ENCODE results near the gene DISP3.

DISP3 gene

GRCh38 chr1:11529330-11529729 lies 50.4 kb downstream of the DISP3 start:
- no peaks in the 10 kb centered on the region for H3K36me3 Mint-ChIP-seq (ENCODE audit: low read depth)
- intact Hi-C loops (cut with micrococcal nuclease), result no loop called here
- H3K4me3 Mint-ChIP-seq, result no peak overlapping the region
- no peaks in the 10 kb centered on the region for H3K27me3 Mint-ChIP-seq
- no peaks in the 10 kb centered on the region for H3K9me3 Mint-ChIP-seq
- no peak overlapping the region for H3K27ac Mint-ChIP-seq
- H3K4me1 Mint-ChIP-seq (ENCODE audit: low read depth), result no peaks in the 10 kb centered on the region

DNA sequence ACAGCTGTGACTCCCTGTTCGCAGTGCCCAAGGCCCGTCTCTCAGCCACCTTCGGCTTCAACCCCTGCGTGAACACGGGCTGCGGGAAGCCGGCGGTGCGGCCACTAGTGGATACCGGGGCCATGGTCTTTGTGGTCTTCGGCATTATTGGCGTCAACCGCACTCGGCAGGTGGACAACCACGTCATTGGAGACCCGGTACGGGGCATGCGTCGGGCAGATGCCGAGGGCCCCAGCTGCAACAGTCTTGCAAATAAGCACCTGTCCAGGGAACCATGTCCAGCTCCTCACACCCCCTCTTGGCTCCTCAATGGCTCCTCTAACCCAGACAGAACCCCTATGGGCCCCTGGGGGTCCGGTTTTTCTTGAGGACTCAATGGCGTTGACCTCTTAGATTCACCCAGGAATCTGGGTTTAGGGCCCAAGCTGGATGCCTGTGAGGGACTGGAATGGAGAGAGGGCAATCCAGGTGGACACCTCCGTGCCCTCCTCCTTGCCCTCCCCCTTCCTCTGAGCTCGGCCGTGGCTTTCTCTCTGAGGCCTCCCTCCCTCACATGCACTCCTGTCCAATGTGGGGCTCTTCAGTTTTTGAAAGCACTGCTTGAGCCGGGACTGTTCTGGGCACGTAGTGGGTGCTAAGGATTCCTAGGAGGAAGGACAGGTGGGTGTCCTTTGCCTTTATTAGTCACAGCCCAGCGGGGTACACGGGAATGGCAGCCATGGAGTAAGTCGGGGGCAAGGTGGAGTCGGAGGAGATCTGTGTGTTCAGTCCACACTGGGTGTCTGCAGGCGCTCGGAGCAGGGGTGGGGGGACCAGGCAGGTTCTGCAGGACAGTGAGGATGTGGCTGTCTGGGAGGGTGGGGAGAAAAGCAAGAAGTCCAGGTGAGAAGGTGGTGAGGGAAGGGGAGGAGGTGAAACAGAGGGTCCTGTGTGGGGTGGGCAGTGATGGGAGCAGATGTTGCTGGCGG lies 51.1 kb downstream of the DISP3 start:
- Mint-ChIP-seq H3K36me3 (ENCODE audit: low read depth) (no peaks in the 10 kb centered on the region), H3K9me3 (no peaks in the 10 kb centered on the region), H3K27ac (no peak overlapping the region), H3K27me3 (no peaks in the 10 kb centered on the region), H3K4me1 (ENCODE audit: low read depth) (no peaks in the 10 kb centered on the region), H3K4me3 (no peak overlapping the region)
- intact Hi-C loops (cut with micrococcal nuclease), result no loop called here

GRCh38 chr1:11530731-11531311 lies 51.9 kb downstream of the DISP3 start:
- Mint-ChIP-seq H3K27me3 (no peaks in the 10 kb centered on the region), H3K4me3 (no peak overlapping the region), H3K27ac (no peak overlapping the region), H3K9me3 (no peaks in the 10 kb centered on the region), H3K36me3 (ENCODE audit: low read depth) (no peaks in the 10 kb centered on the region), H3K4me1 (ENCODE audit: low read depth) (no peaks in the 10 kb centered on the region)
- intact Hi-C loops (cut with micrococcal nuclease), result no loop called here

DNA sequence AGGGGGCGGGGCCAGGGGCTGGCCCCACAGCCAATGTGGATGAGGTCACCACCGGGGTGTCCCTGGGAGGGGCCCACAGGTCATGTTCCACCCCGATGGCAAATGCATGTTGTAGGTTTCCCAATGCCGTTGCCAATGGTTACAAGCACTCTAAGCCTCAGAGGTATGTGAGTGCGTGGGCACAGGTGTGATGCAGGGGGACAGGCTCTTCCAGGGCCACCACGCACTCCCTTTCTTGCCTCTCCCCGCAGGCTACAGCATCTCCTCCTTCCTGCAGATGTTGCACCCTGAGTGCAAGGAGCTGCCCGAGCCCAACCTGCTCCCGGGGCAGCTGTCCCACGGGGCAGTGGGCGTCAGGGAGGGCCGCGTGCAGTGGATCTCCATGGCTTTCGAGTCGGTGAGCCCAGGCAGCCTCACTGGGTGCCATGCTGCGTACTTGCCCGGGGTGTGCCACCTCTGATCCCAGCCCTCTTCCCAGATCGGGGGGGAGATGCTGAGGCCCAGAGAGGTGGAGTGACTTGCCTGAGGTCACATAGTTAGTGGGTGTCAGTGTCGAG lies 52.4 kb downstream of the DISP3 start:
- Mint-ChIP-seq H3K4me3 (no peak overlapping the region), H3K27me3 (no peaks in the 10 kb centered on the region), H3K36me3 (ENCODE audit: low read depth) (no peaks in the 10 kb centered on the region), H3K9me3 (no peaks in the 10 kb centered on the region), H3K27ac (no peak overlapping the region), H3K4me1 (ENCODE audit: low read depth) (no peaks in the 10 kb centered on the region)
- intact Hi-C loops (cut with micrococcal nuclease), result no loop called here

GRCh38 chr1:11531943-11532342 lies 53.0 kb downstream of the DISP3 start:
- Mint-ChIP-seq H3K36me3 (ENCODE audit: low read depth) (no peaks in the 10 kb centered on the region), H3K27me3 (no peaks in the 10 kb centered on the region), H3K27ac (no peak overlapping the region), H3K4me1 (ENCODE audit: low read depth) (no peaks in the 10 kb centered on the region), H3K9me3 (no peaks in the 10 kb centered on the region), H3K4me3 (no peak overlapping the region)
- intact Hi-C loops (cut with micrococcal nuclease), result no loop called here

- H3K36me3 Mint-ChIP-seq (ENCODE audit: low read depth), result no peaks in the 10 kb centered on the region
- H3K9me3 Mint-ChIP-seq, result no peaks in the 10 kb centered on the region
- no peak overlapping the region for H3K4me3 Mint-ChIP-seq
- no peaks in the 10 kb centered on the region for H3K4me1 Mint-ChIP-seq (ENCODE audit: low read depth)
- no peaks in the 10 kb centered on the region for H3K27me3 Mint-ChIP-seq
- H3K27ac Mint-ChIP-seq, result no peak overlapping the region
- intact Hi-C loops (cut with micrococcal nuclease), result no loop called here
Observed at GRCh38 chr1:11533790-11534787, 55.1 kb downstream of the DISP3 start.

DNA sequence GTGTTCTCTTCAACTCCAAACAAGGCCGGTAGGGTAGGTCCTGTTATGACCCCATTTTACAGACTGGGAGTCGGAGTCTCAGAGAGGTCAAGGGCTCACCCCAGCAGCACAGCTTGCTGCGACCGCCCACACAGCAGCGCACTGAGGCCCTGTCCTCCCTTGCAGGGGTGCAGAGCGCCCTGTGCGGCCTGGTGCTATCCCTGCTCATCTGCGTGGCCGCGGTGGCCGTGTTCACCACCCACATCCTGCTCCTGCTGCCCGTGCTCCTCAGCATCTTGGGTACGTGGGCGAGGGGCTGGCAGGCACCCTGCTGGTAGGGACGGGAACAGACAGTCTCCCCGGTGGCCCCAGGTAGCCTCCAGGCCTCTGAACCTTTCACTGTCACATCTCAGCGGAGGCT lies 55.9 kb downstream of the DISP3 start:
- no peaks in the 10 kb centered on the region for H3K9me3 Mint-ChIP-seq
- intact Hi-C loops (cut with micrococcal nuclease), result no loop called here
- no peaks in the 10 kb centered on the region for H3K4me1 Mint-ChIP-seq (ENCODE audit: low read depth)
- H3K4me3 Mint-ChIP-seq, result no peak overlapping the region
- no peaks in the 10 kb centered on the region for H3K27me3 Mint-ChIP-seq
- no peak overlapping the region for H3K27ac Mint-ChIP-seq
- H3K36me3 Mint-ChIP-seq (ENCODE audit: low read depth), result no peaks in the 10 kb centered on the region

DNA sequence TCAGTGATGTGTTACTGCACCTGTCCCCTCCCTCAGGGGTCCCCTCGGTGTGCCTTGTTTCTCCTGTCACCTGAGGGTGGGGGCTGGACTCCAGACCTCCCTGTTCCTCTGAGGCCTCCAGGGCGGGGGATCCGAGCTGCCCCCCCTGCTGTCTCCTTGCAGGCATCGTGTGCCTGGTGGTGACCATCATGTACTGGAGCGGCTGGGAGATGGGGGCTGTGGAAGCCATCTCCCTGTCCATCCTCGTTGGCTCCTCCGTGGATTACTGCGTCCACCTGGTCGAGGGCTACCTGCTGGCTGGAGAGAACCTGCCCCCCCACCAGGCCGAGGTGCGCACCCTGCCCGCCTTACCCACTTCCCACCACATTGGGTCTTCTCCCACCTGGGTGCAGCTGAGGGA lies 56.4 kb downstream of the DISP3 start:
- Mint-ChIP-seq H3K27ac (no peak overlapping the region), H3K36me3 (ENCODE audit: low read depth) (no peaks in the 10 kb centered on the region), H3K9me3 (no peaks in the 10 kb centered on the region), H3K4me1 (ENCODE audit: low read depth) (no peaks in the 10 kb centered on the region), H3K4me3 (no peak overlapping the region), H3K27me3 (no peaks in the 10 kb centered on the region)
- intact Hi-C loops (cut with micrococcal nuclease), result no loop called here

DNA sequence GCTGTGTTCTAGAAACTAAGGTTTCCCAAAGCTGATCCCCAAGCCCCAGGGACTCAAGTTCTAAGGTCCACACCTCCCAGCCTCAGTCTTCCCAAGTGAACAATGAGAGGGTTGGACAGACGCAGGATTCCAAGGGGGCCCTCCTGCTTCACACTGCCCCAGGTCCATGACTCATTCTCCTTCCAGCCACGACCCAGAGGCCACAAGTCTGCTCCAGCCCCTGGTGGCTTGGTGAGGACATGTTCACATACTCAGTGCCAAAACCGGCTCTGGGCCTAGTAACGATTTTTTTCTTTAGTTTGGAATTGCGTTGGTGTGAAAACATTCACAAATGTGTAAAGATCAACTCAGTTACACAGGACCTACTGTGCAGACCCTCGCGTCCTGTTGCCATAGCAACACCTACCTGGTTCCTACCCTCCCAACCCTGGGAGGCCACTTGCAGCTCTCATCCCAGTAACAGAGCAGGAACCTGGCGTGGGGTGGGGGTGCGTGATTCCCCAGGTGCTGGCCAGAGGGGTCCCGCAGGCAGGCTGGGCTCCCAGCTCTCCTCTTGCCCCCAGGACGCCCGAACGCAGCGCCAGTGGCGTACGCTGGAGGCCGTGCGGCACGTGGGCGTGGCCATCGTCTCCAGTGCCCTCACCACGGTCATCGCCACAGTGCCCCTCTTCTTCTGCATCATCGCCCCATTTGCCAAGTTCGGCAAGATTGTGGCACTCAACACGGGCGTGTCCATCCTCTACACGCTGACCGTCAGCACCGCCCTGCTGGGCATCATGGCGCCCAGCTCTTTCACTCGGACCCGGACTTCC lies 57.0 kb downstream of the DISP3 start:
- intact Hi-C loops (cut with micrococcal nuclease), result no loop called here
- Mint-ChIP-seq H3K4me3 (no peak overlapping the region), H3K4me1 (ENCODE audit: low read depth) (no peaks in the 10 kb centered on the region), H3K27ac (no peak overlapping the region), H3K9me3 (no peaks in the 10 kb centered on the region), H3K36me3 (ENCODE audit: low read depth) (no peaks in the 10 kb centered on the region), H3K27me3 (no peaks in the 10 kb centered on the region)

DNA sequence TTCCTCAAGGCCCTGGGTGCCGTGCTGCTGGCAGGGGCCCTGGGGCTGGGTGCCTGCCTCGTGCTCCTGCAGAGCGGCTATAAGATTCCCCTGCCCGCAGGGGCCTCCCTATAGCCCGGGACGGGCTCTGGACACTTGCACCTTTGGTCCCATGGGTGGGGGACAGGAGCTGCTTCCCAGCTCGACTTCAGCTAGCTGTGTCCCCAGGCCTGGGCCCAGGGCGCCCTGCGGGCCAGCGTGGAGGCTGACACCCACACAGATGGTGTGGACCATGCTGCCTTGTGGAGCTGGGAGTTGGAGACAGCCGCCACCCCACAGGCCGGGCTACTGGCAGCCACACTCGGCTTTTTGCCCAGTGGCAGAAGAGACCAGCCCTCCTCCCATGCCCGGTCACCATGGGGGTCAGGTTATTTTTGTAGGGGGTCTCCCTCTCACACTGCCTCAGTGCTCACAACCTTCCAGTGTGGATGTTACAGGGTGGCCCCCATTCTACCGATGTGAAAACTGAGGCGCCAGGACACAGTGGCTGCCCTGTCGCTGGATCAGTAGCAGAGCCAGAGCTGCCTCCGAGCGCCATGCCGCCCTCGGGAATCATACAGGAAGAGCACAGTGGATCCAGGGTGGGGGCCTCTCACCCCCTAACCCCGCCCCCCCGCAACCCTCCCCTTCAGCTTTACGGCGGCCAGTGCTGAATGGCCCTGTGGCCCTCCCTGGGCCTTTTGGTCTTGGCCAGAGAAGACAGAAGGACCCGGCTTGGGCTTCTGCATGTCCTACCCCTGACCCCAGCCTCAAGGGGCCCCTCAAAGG lies 57.8 kb downstream of the DISP3 start:
- Mint-ChIP-seq H3K36me3 (ENCODE audit: low read depth) (no peaks in the 10 kb centered on the region), H3K4me1 (ENCODE audit: low read depth) (no peaks in the 10 kb centered on the region), H3K27me3 (no peaks in the 10 kb centered on the region), H3K9me3 (no peaks in the 10 kb centered on the region), H3K4me3 (no peak overlapping the region), H3K27ac (no peak overlapping the region)
- intact Hi-C loops (cut with micrococcal nuclease), result no loop called here

DNA sequence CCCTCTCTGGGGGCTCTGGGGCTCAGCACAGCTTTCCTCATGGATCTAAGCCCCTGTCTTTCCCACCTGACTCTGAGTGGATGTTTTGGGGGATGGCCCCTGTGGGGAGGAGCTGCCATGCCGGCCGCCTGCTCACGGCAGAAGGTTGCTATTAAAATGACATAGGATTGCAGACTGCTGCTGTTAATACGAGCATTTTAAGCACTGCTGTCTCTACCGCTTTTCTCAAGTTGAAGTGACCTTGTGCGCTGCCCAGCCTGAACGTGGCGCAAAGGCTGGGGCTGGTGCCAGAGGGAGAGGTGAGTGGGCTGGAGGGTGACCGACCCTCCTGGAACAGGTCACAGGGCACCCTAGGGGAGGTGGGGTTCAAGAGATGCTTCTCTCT lies 58.4 kb downstream of the DISP3 start:
- Mint-ChIP-seq H3K36me3 (ENCODE audit: low read depth) (no peaks in the 10 kb centered on the region), H3K9me3 (no peaks in the 10 kb centered on the region), H3K4me1 (ENCODE audit: low read depth) (no peaks in the 10 kb centered on the region), H3K4me3 (no peak overlapping the region), H3K27me3 (no peaks in the 10 kb centered on the region), H3K27ac (no peak overlapping the region)
- intact Hi-C loops (cut with micrococcal nuclease), result no loop called here

GRCh38 chr1:11537854-11538591 lies 59.1 kb downstream of the DISP3 start:
- H3K4me1 Mint-ChIP-seq (ENCODE audit: low read depth), result no peaks in the 10 kb centered on the region
- no peaks in the 10 kb centered on the region for H3K36me3 Mint-ChIP-seq (ENCODE audit: low read depth)
- no peak overlapping the region for H3K27ac Mint-ChIP-seq
- no peak overlapping the region for H3K4me3 Mint-ChIP-seq
- intact Hi-C loops (cut with micrococcal nuclease), result no loop called here
- no peaks in the 10 kb centered on the region for H3K9me3 Mint-ChIP-seq
- H3K27me3 Mint-ChIP-seq, result no peaks in the 10 kb centered on the region
